Measurements from ENCODE around the gene PPDPF.

GRCh38 chr20:63488315-63489251 lies 32.0 kb upstream of the PPDPF start:
- TF ChIP-seq CTCF (IDR thresholded peaks at IDR 0.05) (no peak), POLR2A (IDR thresholded peaks at IDR 0.05) (no peak)

All from testis (tissue), 2 donors.